Measurements from ENCODE around the gene EYA2.
"Not testable (repeated sequence)": the region's sequence is repeated elsewhere in the genome, so short reads cannot be mapped to it uniquely, and the experiment has no call there.

DNA sequence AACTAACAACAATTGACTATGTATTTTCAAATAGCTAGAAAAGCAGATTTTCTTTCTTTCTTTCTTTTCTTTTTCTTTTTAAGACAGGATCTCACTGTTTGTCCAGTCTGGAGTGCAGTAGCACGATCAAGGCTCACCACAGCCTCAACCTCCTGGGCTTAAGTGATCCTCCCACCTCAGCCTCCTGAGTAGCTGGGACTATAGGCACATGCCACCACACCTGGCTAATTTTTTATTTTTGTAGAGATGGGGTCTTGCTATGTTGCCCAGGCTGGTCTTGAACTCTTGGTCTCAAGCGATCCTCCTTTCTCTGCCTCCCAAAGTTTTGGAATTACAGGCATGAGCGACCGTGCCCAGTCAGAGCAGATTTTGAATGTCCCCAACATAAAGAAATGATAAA, 67.3 kb downstream of the EYA2 start:
- TF ChIP-seq, protein P1, sequence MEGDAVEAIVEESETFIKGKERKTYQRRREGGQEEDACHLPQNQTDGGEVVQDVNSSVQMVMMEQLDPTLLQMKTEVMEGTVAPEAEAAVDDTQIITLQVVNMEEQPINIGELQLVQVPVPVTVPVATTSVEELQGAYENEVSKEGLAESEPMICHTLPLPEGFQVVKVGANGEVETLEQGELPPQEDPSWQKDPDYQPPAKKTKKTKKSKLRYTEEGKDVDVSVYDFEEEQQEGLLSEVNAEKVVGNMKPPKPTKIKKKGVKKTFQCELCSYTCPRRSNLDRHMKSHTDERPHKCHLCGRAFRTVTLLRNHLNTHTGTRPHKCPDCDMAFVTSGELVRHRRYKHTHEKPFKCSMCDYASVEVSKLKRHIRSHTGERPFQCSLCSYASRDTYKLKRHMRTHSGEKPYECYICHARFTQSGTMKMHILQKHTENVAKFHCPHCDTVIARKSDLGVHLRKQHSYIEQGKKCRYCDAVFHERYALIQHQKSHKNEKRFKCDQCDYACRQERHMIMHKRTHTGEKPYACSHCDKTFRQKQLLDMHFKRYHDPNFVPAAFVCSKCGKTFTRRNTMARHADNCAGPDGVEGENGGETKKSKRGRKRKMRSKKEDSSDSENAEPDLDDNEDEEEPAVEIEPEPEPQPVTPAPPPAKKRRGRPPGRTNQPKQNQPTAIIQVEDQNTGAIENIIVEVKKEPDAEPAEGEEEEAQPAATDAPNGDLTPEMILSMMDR (IDR thresholded peaks at IDR 0.05) = not testable (repeated sequence)
- not testable (repeated sequence) for TF ChIP-seq POLR2A, EP300, POLR2AphosphoS5 (IDR thresholded peaks at IDR 0.05)

Measured in sigmoid colon (tissue), 4 donors.